ENCODE measurements around the gene DDX25.

The DDX25 gene

GRCh38 chr11:125952973-125953372 is 48.7 kb downstream of the DDX25 start:
- 93% methylated on average over 7 of the region's 7 CpGs for WGBS
- 0 out of 2 replicates have a peak, but pooled peaks cover 4% of the 10 kb centered on the region for H3K36me3 ChIP-seq (ENCODE audit: insufficient read depth, low read length)
- H3K27me3 ChIP-seq (ENCODE audit: insufficient read depth, low read length) = no peaks in the 10 kb centered on the region
- H3K4me3 ChIP-seq (ENCODE audit: low read length) = no peak overlapping the region
- H3K27ac ChIP-seq (ENCODE audit: low read depth, low read length) = no peak overlapping the region
- H3K9me3 ChIP-seq (ENCODE audit: insufficient read depth, low read depth, low read length) = no peaks in the 10 kb centered on the region
- no peaks in the 10 kb centered on the region for H3K4me1 ChIP-seq (ENCODE audit: insufficient read depth, low read length)
- H3K9ac ChIP-seq (ENCODE audit: low read depth, low read length) = no peak overlapping the region

GRCh38 chr11:125953401-125953935 is 49.2 kb downstream of the DDX25 start:
- Histone ChIP-seq H3K9ac (ENCODE audit: low read depth, low read length) (no peak overlapping the region), H3K4me1 (ENCODE audit: insufficient read depth, low read length) (no peaks in the 10 kb centered on the region), H3K27ac (ENCODE audit: low read depth, low read length) (no peak overlapping the region), H3K9me3 (ENCODE audit: insufficient read depth, low read depth, low read length) (no peaks in the 10 kb centered on the region), H3K36me3 (ENCODE audit: insufficient read depth, low read length) (peaks cover 6% of the 10 kb centered on the region; the same call in 1 of the 2 replicates), H3K27me3 (ENCODE audit: insufficient read depth, low read length) (no peaks in the 10 kb centered on the region), H3K4me3 (ENCODE audit: low read length) (no peak overlapping the region)
- WGBS = 92% methylated on average over 20 of the region's 20 CpGs

- Histone ChIP-seq H3K27me3 (ENCODE audit: insufficient read depth, low read length) (no peaks in the 10 kb centered on the region), H3K36me3 (ENCODE audit: insufficient read depth, low read length) (peaks cover 13% of the 10 kb centered on the region; the same call in 1 of the 2 replicates)
These were observed 50.0 kb downstream of the DDX25 start for GRCh38 chr11:125954123-125954944.

GRCh38 chr11:125954945-125955640 is 50.8 kb downstream of the DDX25 start:
- H3K9me3 ChIP-seq (ENCODE audit: insufficient read depth, low read depth, low read length) = no peaks in the 10 kb centered on the region
- WGBS = 93% methylated on average over 15 of the region's 15 CpGs
- H3K9ac ChIP-seq (ENCODE audit: low read depth, low read length) = no peak overlapping the region
- H3K27ac ChIP-seq (ENCODE audit: low read depth, low read length) = no peak overlapping the region
- H3K4me3 ChIP-seq (ENCODE audit: low read length) = no peak overlapping the region
- peaks cover 16% of the 10 kb centered on the region for H3K36me3 ChIP-seq (ENCODE audit: insufficient read depth, low read length)
- H3K4me1 ChIP-seq (ENCODE audit: insufficient read depth, low read length) = no peaks in the 10 kb centered on the region
- no peaks in the 10 kb centered on the region for H3K27me3 ChIP-seq (ENCODE audit: insufficient read depth, low read length)

More at GRCh38 chr11:125954123-125954944, 50.0 kb downstream of the DDX25 start:
- no peak overlapping the region for H3K27ac ChIP-seq (ENCODE audit: low read depth, low read length)
- 91% methylated on average over 21 of the region's 21 CpGs for WGBS
- no peak overlapping the region for H3K4me3 ChIP-seq (ENCODE audit: low read length)
- H3K9me3 ChIP-seq (ENCODE audit: insufficient read depth, low read depth, low read length) = no peaks in the 10 kb centered on the region
- no peaks in the 10 kb centered on the region for H3K4me1 ChIP-seq (ENCODE audit: insufficient read depth, low read length)
- H3K9ac ChIP-seq (ENCODE audit: low read depth, low read length) = no peak overlapping the region

- H3K9ac ChIP-seq (ENCODE audit: low read depth, low read length) = no peak overlapping the region
- no peak overlapping the region for H3K27ac ChIP-seq (ENCODE audit: low read depth, low read length)
- peaks cover 22% of the 10 kb centered on the region for H3K36me3 ChIP-seq (ENCODE audit: insufficient read depth, low read length)
- no peaks in the 10 kb centered on the region for H3K4me1 ChIP-seq (ENCODE audit: insufficient read depth, low read length)
- 85% methylated on average over 2 of the region's 2 CpGs for WGBS
- no peaks in the 10 kb centered on the region for H3K9me3 ChIP-seq (ENCODE audit: insufficient read depth, low read depth, low read length)
- no peaks in the 10 kb centered on the region for H3K27me3 ChIP-seq (ENCODE audit: insufficient read depth, low read length)
- no peak overlapping the region for H3K4me3 ChIP-seq (ENCODE audit: low read length)
These were observed 51.5 kb downstream of the DDX25 start for GRCh38 chr11:125955856-125956255.

GRCh38 chr11:125956391-125957134 is 52.3 kb downstream of the DDX25 start:
- H3K36me3 ChIP-seq (ENCODE audit: insufficient read depth, low read length) = peaks cover 29% of the 10 kb centered on the region
- WGBS = 91% methylated on average over 22 of the region's 22 CpGs
- no peak overlapping the region for H3K9ac ChIP-seq (ENCODE audit: low read depth, low read length)
- H3K4me1 ChIP-seq (ENCODE audit: insufficient read depth, low read length) = no peaks in the 10 kb centered on the region
- H3K9me3 ChIP-seq (ENCODE audit: insufficient read depth, low read depth, low read length) = no peaks in the 10 kb centered on the region
- H3K4me3 ChIP-seq (ENCODE audit: low read length) = no peak overlapping the region
- no peak overlapping the region for H3K27ac ChIP-seq (ENCODE audit: low read depth, low read length)
- no peaks in the 10 kb centered on the region for H3K27me3 ChIP-seq (ENCODE audit: insufficient read depth, low read length)

- no peak overlapping the region for H3K4me3 ChIP-seq (ENCODE audit: low read length)
- 94% methylated on average over 14 of the region's 14 CpGs for WGBS
- H3K27ac ChIP-seq (ENCODE audit: low read depth, low read length) = no peak overlapping the region
- peaks cover 5% of the 10 kb centered on the region; the same call in 1 of the 2 replicates for H3K9me3 ChIP-seq (ENCODE audit: insufficient read depth, low read depth, low read length)
- H3K4me1 ChIP-seq (ENCODE audit: insufficient read depth, low read length) = no peaks in the 10 kb centered on the region
- no peaks in the 10 kb centered on the region for H3K27me3 ChIP-seq (ENCODE audit: insufficient read depth, low read length)
- peaks cover 39% of the 10 kb centered on the region for H3K36me3 ChIP-seq (ENCODE audit: insufficient read depth, low read length)
- no peak overlapping the region for H3K9ac ChIP-seq (ENCODE audit: low read depth, low read length)
These were observed 53.5 kb downstream of the DDX25 start for GRCh38 chr11:125957618-125958332.

GRCh38 chr11:125958872-125959400 is 54.6 kb downstream of the DDX25 start:
- no peaks in the 10 kb centered on the region for H3K27me3 ChIP-seq (ENCODE audit: insufficient read depth, low read length)
- H3K36me3 ChIP-seq (ENCODE audit: insufficient read depth, low read length) = peaks cover 49% of the 10 kb centered on the region
- WGBS = 92% methylated on average over 3 of the region's 4 CpGs

GRCh38 chr11:125959511-125959910 is 55.2 kb downstream of the DDX25 start:
- Histone ChIP-seq H3K27ac (ENCODE audit: low read depth, low read length) (no peak overlapping the region), H3K4me3 (ENCODE audit: low read length) (no peak overlapping the region), H3K36me3 (ENCODE audit: insufficient read depth, low read length) (peaks cover 49% of the 10 kb centered on the region), H3K9ac (ENCODE audit: low read depth, low read length) (no peak overlapping the region), H3K4me1 (ENCODE audit: insufficient read depth, low read length) (no peaks in the 10 kb centered on the region), H3K9me3 (ENCODE audit: insufficient read depth, low read depth, low read length) (peaks cover 11% of the 10 kb centered on the region; the same call in 1 of the 2 replicates), H3K27me3 (ENCODE audit: insufficient read depth, low read length) (no peaks in the 10 kb centered on the region)
- WGBS = 97% methylated on average over 6 of the region's 6 CpGs

More at GRCh38 chr11:125958872-125959400, 54.6 kb downstream of the DDX25 start:
- peaks cover 11% of the 10 kb centered on the region; the same call in 1 of the 2 replicates for H3K9me3 ChIP-seq (ENCODE audit: insufficient read depth, low read depth, low read length)
- no peak overlapping the region for H3K4me3 ChIP-seq (ENCODE audit: low read length)
- H3K9ac ChIP-seq (ENCODE audit: low read depth, low read length) = no peak overlapping the region
- no peak overlapping the region for H3K27ac ChIP-seq (ENCODE audit: low read depth, low read length)
- H3K4me1 ChIP-seq (ENCODE audit: insufficient read depth, low read length) = no peaks in the 10 kb centered on the region

GRCh38 chr11:125959931-125960330 is 55.6 kb downstream of the DDX25 start:
- Histone ChIP-seq H3K27ac (ENCODE audit: low read depth, low read length) (no peak overlapping the region), H3K4me1 (ENCODE audit: insufficient read depth, low read length) (no peaks in the 10 kb centered on the region), H3K27me3 (ENCODE audit: insufficient read depth, low read length) (no peaks in the 10 kb centered on the region), H3K9me3 (ENCODE audit: insufficient read depth, low read depth, low read length) (peaks cover 11% of the 10 kb centered on the region; the same call in 1 of the 2 replicates), H3K36me3 (ENCODE audit: insufficient read depth, low read length) (peaks cover 49% of the 10 kb centered on the region), H3K9ac (ENCODE audit: low read depth, low read length) (no peak overlapping the region), H3K4me3 (ENCODE audit: low read length) (no peak overlapping the region)
- WGBS = 95% methylated on average over 10 of the region's 10 CpGs
